SK-N-SH (cell line): ENCODE results near the gene LCN2. TPM values are rescaled to one million over a fixed set of nuclear protein-coding genes. Genes with fewer than 3 reads are reported as not detected.

Experiments
- CTCF ChIA-PET: fragments of 300-600, 350-600 bp; formaldehyde crosslinking; extraction: SDS; loops from one replicate; lab custom pipeline; 2021; lab: Yijun Ruan, JAX
- POLR2A ChIA-PET: fragments of 350-600 bp; sonication (Branson Sonifier 250); formaldehyde crosslinking; extraction: SDS; loops from one replicate; lab custom pipeline; 2020; ENCODE audit warnings: antibody characterized with exemption, inconsistent platforms; lab: Yijun Ruan, JAX
- DNase-seq: peaks from one replicate; pipeline ENCODE4 v3.0.0; 2012
- H2AFZ ChIP-seq: fragments of 200-600 bp; sonication (generic); 2 replicates; pipeline ENCODE4 v1.8.1; 2016; ENCODE audit warnings: antibody characterized with exemption, mild to moderate bottlenecking, low read depth
- H3F3A ChIP-seq: fragments of 200-600 bp; sonication (generic); replicated peaks from 2 replicates; pipeline ENCODE3; 2016; ENCODE audit warnings: antibody characterized with exemption, mild to moderate bottlenecking; ENCODE audit not compliant: insufficient read depth
- H3K27ac ChIP-seq, 2 experiments: fragments of 200-500 bp in 1 of 2; fragments of 200-600 bp in 1 of 2; sonication (Bioruptor generic) in 1 of 2; sonication (generic), shearing (Covaris generic) in 1 of 2; 2 replicates each; pipeline versions ENCODE4 v1.5.1 to v1.6.1; 2014 to 2016; ENCODE audit warnings: low read depth in 2 of 2, inconsistent platforms in 1 of 2, low read length in 1 of 2, mild to moderate bottlenecking in 1 of 2, mixed read lengths in 1 of 2
- H3K27me3 ChIP-seq: fragments of 200-600 bp; sonication (generic), shearing (Covaris generic); 2 replicates; pipeline ENCODE4 v1.6.1; 2016; ENCODE audit warnings: mixed run types; ENCODE audit not compliant: insufficient read depth
- H3K36me3 ChIP-seq, 2 experiments: fragments of 200-500 bp in 1 of 2; fragments of 200-600 bp in 1 of 2; sonication (Bioruptor generic) in 1 of 2; sonication (generic) in 1 of 2; replicated peaks in 1 of 2; 2 replicates each; pipeline versions ENCODE3 to v1.5.1; 2014 to 2016; ENCODE audit warnings: low read length in 1 of 2, mild to moderate bottlenecking in 1 of 2; ENCODE audit not compliant: insufficient read depth in 2 of 2, control insufficient read depth in 1 of 2
- H3K4me1 ChIP-seq, 2 experiments: fragments of 200-500 bp in 1 of 2; fragments of 200-600 bp in 1 of 2; sonication (Bioruptor generic) in 1 of 2; sonication (generic), shearing (Covaris generic) in 1 of 2; 2 replicates each; pipeline versions ENCODE4 v1.5.1 to v1.6.1; 2014 to 2016; ENCODE audit warnings: low read depth in 1 of 2, low read length in 1 of 2, mixed run types in 1 of 2; ENCODE audit not compliant: insufficient read depth in 2 of 2, control insufficient read depth in 1 of 2
- H3K4me2 ChIP-seq: fragments of 200-600 bp; sonication (generic), shearing (Covaris generic); 2 replicates; pipeline ENCODE4 v1.6.1; 2017; ENCODE audit warnings: mixed run types
- H3K4me3 ChIP-seq, 2 experiments: fragments of 200-500 bp in 1 of 2; fragments of 200-600 bp in 1 of 2; sonication (Bioruptor generic) in 1 of 2; sonication (generic), shearing (Covaris generic) in 1 of 2; 2 replicates each; pipeline versions ENCODE4 v1.5.1 to v1.8.1; 2014 to 2016; ENCODE audit warnings: low read depth in 2 of 2, inconsistent platforms in 1 of 2, low read length in 1 of 2, mild to moderate bottlenecking in 1 of 2, mixed read lengths in 1 of 2, moderate library complexity in 1 of 2
- H3K79me2 ChIP-seq: fragments of 200-600 bp; sonication (generic); 2 replicates; pipeline ENCODE4 v1.8.1; 2017; ENCODE audit warnings: mild to moderate bottlenecking; ENCODE audit not compliant: insufficient read depth
- H3K9ac ChIP-seq: fragments of 200-600 bp; sonication (generic); 2 replicates; pipeline ENCODE4 v1.6.1; 2017; ENCODE audit warnings: mixed run types
- H3K9me2 ChIP-seq: fragments of 200-600 bp; sonication (generic); 2 replicates; pipeline ENCODE4 v1.6.1; 2017; ENCODE audit warnings: mixed run types
- H3K9me3 ChIP-seq: fragments of 200-600 bp; sonication (generic); 2 replicates; pipeline ENCODE4 v1.6.1; 2017; ENCODE audit warnings: mixed run types, mild to moderate bottlenecking, moderate library complexity
- H4K20me1 ChIP-seq: fragments of 200-600 bp; sonication (generic); 2 replicates; pipeline ENCODE4 v1.6.1; 2017; ENCODE audit warnings: mild to moderate bottlenecking, mixed run types; ENCODE audit not compliant: insufficient read depth
- CHD2 ChIP-seq: fragments of 150-350 bp; IDR thresholded peaks from 2 replicates; pipeline ENCODE4 v1.6.1; 2018; ENCODE audit warnings: low read length; ENCODE audit not compliant: partially characterized antibody
- CTCF ChIP-seq: fragments of 200-600 bp; sonication (generic); IDR thresholded peaks from 2 replicates; pipeline ENCODE4 v1.6.1; 2017; ENCODE audit warnings: antibody characterized with exemption, mild to moderate bottlenecking, moderate library complexity
- ELF1 ChIP-seq: IDR thresholded peaks from 2 replicates; pipeline ENCODE4 v1.4.0; 2012
- EZH2phosphoT487 ChIP-seq: fragments of 200-600 bp; sonication (generic); IDR thresholded peaks from 2 replicates; pipeline ENCODE4 v1.6.1; 2017; ENCODE audit warnings: low read depth, mixed run types, mild to moderate bottlenecking, antibody characterized with exemption, moderate library complexity, borderline replicate concordance
- FOSL2 ChIP-seq: IDR thresholded peaks from 2 replicates; pipeline ENCODE4 v1.4.0; 2012; ENCODE audit warnings: low read depth, mild to moderate bottlenecking, moderate library complexity, borderline replicate concordance
- FOXM1 ChIP-seq: IDR thresholded peaks from 2 replicates; pipeline ENCODE4 v1.4.0; 2012; ENCODE audit warnings: low read depth, mild to moderate bottlenecking
- GABPA ChIP-seq: IDR thresholded peaks from 2 replicates; pipeline ENCODE4 v1.4.0; 2012; ENCODE audit warnings: low read depth, mild to moderate bottlenecking
- JUND ChIP-seq: IDR thresholded peaks from 2 replicates; pipeline ENCODE4 v1.4.0; 2012
- MAX ChIP-seq: IDR thresholded peaks from 2 replicates; pipeline ENCODE4 v1.4.0; 2012; ENCODE audit warnings: low read depth
- NFIC ChIP-seq: IDR thresholded peaks from 2 replicates; pipeline ENCODE4 v1.4.0; 2012; ENCODE audit warnings: borderline replicate concordance
- NRF1 ChIP-seq: IDR thresholded peaks from 2 replicates; pipeline ENCODE4 v1.6.1; 2012; ENCODE audit warnings: low read depth, mild to moderate bottlenecking, low read length
- POLR2AphosphoS5 ChIP-seq: IDR thresholded peaks from 2 replicates; pipeline ENCODE4 v1.6.1; 2012; ENCODE audit warnings: low read depth, low read length
- REST ChIP-seq: IDR thresholded peaks from 2 replicates; pipeline ENCODE4 v1.6.1; 2012; ENCODE audit warnings: mild to moderate bottlenecking, low read depth, low read length, moderate library complexity
- RFX5 ChIP-seq: IDR thresholded peaks from 2 replicates; pipeline ENCODE4 v1.6.1; 2012; ENCODE audit warnings: mild to moderate bottlenecking, improper control_type of control experiment, low read length
- TAF1 ChIP-seq: IDR thresholded peaks from 2 replicates; pipeline ENCODE4 v1.6.1; 2012; ENCODE audit warnings: low read depth, mild to moderate bottlenecking, low read length, moderate library complexity, borderline replicate concordance
- TEAD4 ChIP-seq: IDR thresholded peaks from 2 replicates; pipeline ENCODE4 v1.4.0; 2012; ENCODE audit warnings: mild to moderate bottlenecking, borderline replicate concordance; ENCODE audit not compliant: insufficient read depth
- USF1 ChIP-seq: IDR thresholded peaks from 2 replicates; pipeline ENCODE4 v1.4.0; 2012; ENCODE audit warnings: low read depth, borderline replicate concordance
- USF2 ChIP-seq: fragments of 150-350 bp; IDR thresholded peaks from 2 replicates; pipeline ENCODE4 v1.6.1; 2017; ENCODE audit warnings: antibody characterized with exemption, low read length, low read depth, borderline replicate concordance
- ZBTB33 ChIP-seq: IDR thresholded peaks from 2 replicates; pipeline ENCODE4 v1.4.0; 2012; ENCODE audit warnings: low read depth, borderline replicate concordance
- WGBS: methylation state at CpG from one replicate; pipeline ENCODE4 v1.1.6; 2017; ENCODE audit warnings: low lambda C conversion rate; 5-methylcytosine and 5-hydroxymethylcytosine counted together
- polyA plus RNA-seq, 3 experiments: library from polyadenylated mRNA; depleted of rRNA; stranded (reverse); fragments of >200 nt; gene quantifications; 2 replicates each; pipeline ENCODE4 v1.2.3, GENCODE V29; 2012

The LCN2 gene
- polyA plus RNA-seq, 1 of the 3 experiments (the other 2 are of a cell fraction): not detected

GRCh38 chr9:128139621-128140020, 9.6 kb upstream of the LCN2 start:
- no peak for DNase-seq
- no peak for TF ChIP-seq ZBTB33
- no peak for TF ChIP-seq GABPA
- TF ChIP-seq POLR2AphosphoS5: no peak
- no peak for TF ChIP-seq TEAD4
- TF ChIP-seq JUND: no peak
- TF ChIP-seq RFX5: no peak
- WGBS: 73% methylated on average over 4 of the region's 16 CpGs
- Histone ChIP-seq H3K27ac (no peak overlapping the region), H3K9me3 (no peaks in the 10 kb centered on the region), H3K4me1 (peaks cover 0 to 3% of the 10 kb centered on the region in 2 experiments; a peak in 1 of 4 replicates), H3K27me3 (no peaks in the 10 kb centered on the region), H3F3A (no peaks in the 10 kb centered on the region), H3K79me2 (no peaks in the 10 kb centered on the region), H4K20me1 (no peaks in the 10 kb centered on the region), H2AFZ (no peak overlapping the region), H3K36me3 (no peaks in the 10 kb centered on the region), H3K4me3 (no peak overlapping the region), H3K9me2 (no peaks in the 10 kb centered on the region), H3K4me2 (no peak overlapping the region), H3K9ac (no peak overlapping the region)
- ChIA-PET POLR2A (no interaction called here), CTCF (no interaction called here)

GRCh38 chr9:128141604-128142003, 7.6 kb upstream of the LCN2 start:
- Histone ChIP-seq H3K36me3 (no peaks in the 10 kb centered on the region), H3K79me2 (no peaks in the 10 kb centered on the region), H4K20me1 (no peaks in the 10 kb centered on the region), H3F3A (no peaks in the 10 kb centered on the region), H3K4me2 (no peak overlapping the region), H3K9me2 (no peaks in the 10 kb centered on the region), H3K27me3 (no peaks in the 10 kb centered on the region), H2AFZ (no peak overlapping the region), H3K9ac (no peak overlapping the region), H3K4me1 (no peaks in the 10 kb centered on the region), H3K27ac (no peak overlapping the region), H3K4me3 (no peak overlapping the region), H3K9me3 (no peaks in the 10 kb centered on the region)
- 90% methylated on average over 3 of the region's 3 CpGs for WGBS
- no peak for TF ChIP-seq REST
- no peak for TF ChIP-seq USF2
- TF ChIP-seq USF1: no peak
- TF ChIP-seq FOXM1: no peak
- TF ChIP-seq GABPA: no peak
- TF ChIP-seq CTCF: no peak
- no peak for TF ChIP-seq TAF1
- no peak for TF ChIP-seq ELF1
- TF ChIP-seq CHD2: no peak
- TF ChIP-seq FOSL2: no peak
- TF ChIP-seq NRF1: no peak
- no peak for TF ChIP-seq POLR2AphosphoS5
- no peak for TF ChIP-seq MAX
- TF ChIP-seq NFIC: no peak
- no peak for TF ChIP-seq EZH2phosphoT487
- POLR2A ChIA-PET: no interaction called here
- no peak for DNase-seq
- CTCF ChIA-PET: interaction anchor here (1.7 kb wide), 1 partner anchor 24 kb away, joined by 10 read pairs; no protein-coding TSS in a partner anchor
